Measurements from ENCODE around the gene PLK5. TPM values are rescaled to one million over a fixed set of nuclear protein-coding genes. Genes with fewer than 3 reads are reported as not detected.

The PLK5 gene
- polyA plus RNA-seq, 1 of the 3 experiments (the other 2 are of a cell fraction): not detected

- Histone ChIP-seq H3K36me3 (replicated peaks in 1 of 2; ENCODE audit: control insufficient read depth in 1 of 2, insufficient read depth in 2 of 2, low read length in 1 of 2) (no peaks in the 10 kb centered on the region), H3K4me1 (ENCODE audit: control insufficient read depth in 1 of 2, insufficient read depth in 2 of 2, low read depth in 1 of 2, low read length in 1 of 2) (no peaks in the 10 kb centered on the region; a peak in 1 of 4 replicates), H3K79me2 (ENCODE audit: insufficient read depth) (peaks cover 5% of the 10 kb centered on the region; the same call in 1 of the 2 replicates), H3K4me2 (no peak overlapping the region), H3F3A (replicated peaks; ENCODE audit: insufficient read depth) (peaks cover 4% of the 10 kb centered on the region), H3K27me3 (ENCODE audit: insufficient read depth) (no peaks in the 10 kb centered on the region), H3K4me3 (ENCODE audit: low read depth in 2 of 2, low read length in 1 of 2) (no peak overlapping the region), H3K9me2 (no peaks in the 10 kb centered on the region), H2AFZ (ENCODE audit: low read depth) (no peak overlapping the region), H3K9ac (no peak overlapping the region), H3K9me3 (no peaks in the 10 kb centered on the region), H3K27ac (ENCODE audit: low read depth in 2 of 2, low read length in 1 of 2) (no peak overlapping the region), H4K20me1 (ENCODE audit: insufficient read depth) (peaks cover 9% of the 10 kb centered on the region; the same call in 1 of the 2 replicates)
- TF ChIP-seq EP300 (IDR thresholded peaks at IDR 0.05; ENCODE audit: borderline replicate concordance in 1 of 2, low read depth in 1 of 2, low read length in 1 of 2) (no peak), PBX3 (IDR thresholded peaks at IDR 0.05) (no peak), NRF1 (IDR thresholded peaks at IDR 0.05; ENCODE audit: low read depth, low read length) (no peak), MAX (IDR thresholded peaks at IDR 0.05; ENCODE audit: low read depth) (no peak), MXI1 (IDR thresholded peaks at IDR 0.05; ENCODE audit: low read depth, low read length) (no peak), POLR2AphosphoS5 (IDR thresholded peaks at IDR 0.05; ENCODE audit: low read depth, low read length) (no peak), GATA2 (CRISPR knock-in tag; IDR thresholded peaks at IDR 0.05) (no peak), YY1 (IDR thresholded peaks at IDR 0.05; ENCODE audit: low read depth) (no peak), FOSL2 (IDR thresholded peaks at IDR 0.05; ENCODE audit: borderline replicate concordance, low read depth) (no peak), REST (IDR thresholded peaks at IDR 0.05; ENCODE audit: low read depth, low read length) (no peak), NFIC (IDR thresholded peaks at IDR 0.05; ENCODE audit: borderline replicate concordance) (no peak), RFX5 (IDR thresholded peaks at IDR 0.05; ENCODE audit: low read length) (no peak), IRF3 (IDR thresholded peaks at IDR 0.05; ENCODE audit: low read depth, low read length) (no peak), FOXM1 (IDR thresholded peaks at IDR 0.05; ENCODE audit: low read depth) (no peak), ELF1 (IDR thresholded peaks at IDR 0.05) (no peak), CTCF (IDR thresholded peaks at IDR 0.05) (no peak), USF2 (IDR thresholded peaks at IDR 0.05; ENCODE audit: borderline replicate concordance, low read depth, low read length) (no peak)
- DNase-seq: no peak
- ChIA-PET POLR2A (no interaction called here), CTCF (interaction anchor here (1.7 to 1.9 kb wide), 2 partner anchors 123 to 277 kb away, joined by 5 to 8 read pairs; no protein-coding TSS in a partner anchor)
- 82% methylated on average over 4 of the region's 4 CpGs for WGBS (ENCODE audit: low lambda C conversion rate)
Measured at GRCh38 chr19:1549332-1549945, 25.6 kb downstream of the PLK5 start.

All from SK-N-SH (cell line).